Lower leg skin (tissue), 4 donors: ENCODE measurements around the gene SQSTM1. TPM values are rescaled to one million over a fixed set of nuclear protein-coding genes. Genes with fewer than 3 reads are reported as not detected.

Source experiments
- DNase-seq, 2 donors: peaks; one replicate each; pipeline ENCODE4 v3.0.0-alpha.2; 2019; ENCODE audit warnings: low spot score in 2 of 2
- H3K4me3 ChIP-seq: fragments of 200-600 bp; sonication (generic); 2 replicates; pipeline ENCODE4 v1.5.1; 2017; ENCODE audit warnings: mild to moderate bottlenecking, low read depth; ENCODE audit not compliant: poor library complexity, severe bottlenecking
- POLR2A ChIP-seq, 2 donors: fragments of 450-650 bp; IDR thresholded peaks; one replicate each; pipeline ENCODE4 v1.6.1; 2016 to 2017; ENCODE audit warnings: antibody characterized with exemption in 2 of 2, mild to moderate bottlenecking in 1 of 2, moderate library complexity in 1 of 2
- WGBS, 2 donors: methylation state at CpG; one replicate each; pipeline ENCODE4 v1.1.5; 2018; 5-methylcytosine and 5-hydroxymethylcytosine counted together
- intact Hi-C: fragments of 100-400 bp; cut with DNase I; formaldehyde crosslinking; loops from one replicate; pipeline ENCODE4 v1.15.0; 2023; ENCODE audit warnings: low total_unique reads
- microRNA counts, 2 donors: library from miRNA; unstranded; fragments of <30 nt; microRNA quantifications; one replicate each; lab custom pipeline; 2016
- microRNA-seq, 2 donors: library from miRNA; unstranded; fragments of <30 nt; microRNA quantifications; one replicate each; pipeline ENCODE4, GENCODE V29; 2016; ENCODE audit warnings: borderline replicate concordance in 2 of 2, borderline number of aligned reads in 1 of 2
- total RNA-seq, 4 donors: library from RNA; depleted of rRNA; stranded (reverse); fragments of >200 nt; gene quantifications; one replicate each; pipeline ENCODE4 v1.1.0, GENCODE V29; 2016
- TF ChIP-seq, protein P1 (sequence below), 3 donors: fragments of 450-650 bp; IDR thresholded peaks; one replicate each; pipeline ENCODE4 v1.5.1; 2016; ENCODE audit warnings: antibody characterized with exemption in 3 of 3, mild to moderate bottlenecking in 3 of 3, moderate library complexity in 2 of 3

SQSTM1 gene
- total RNA-seq, 4 donors from 2014 or later, result 263 to 508 (median 298) TPM

DNA sequence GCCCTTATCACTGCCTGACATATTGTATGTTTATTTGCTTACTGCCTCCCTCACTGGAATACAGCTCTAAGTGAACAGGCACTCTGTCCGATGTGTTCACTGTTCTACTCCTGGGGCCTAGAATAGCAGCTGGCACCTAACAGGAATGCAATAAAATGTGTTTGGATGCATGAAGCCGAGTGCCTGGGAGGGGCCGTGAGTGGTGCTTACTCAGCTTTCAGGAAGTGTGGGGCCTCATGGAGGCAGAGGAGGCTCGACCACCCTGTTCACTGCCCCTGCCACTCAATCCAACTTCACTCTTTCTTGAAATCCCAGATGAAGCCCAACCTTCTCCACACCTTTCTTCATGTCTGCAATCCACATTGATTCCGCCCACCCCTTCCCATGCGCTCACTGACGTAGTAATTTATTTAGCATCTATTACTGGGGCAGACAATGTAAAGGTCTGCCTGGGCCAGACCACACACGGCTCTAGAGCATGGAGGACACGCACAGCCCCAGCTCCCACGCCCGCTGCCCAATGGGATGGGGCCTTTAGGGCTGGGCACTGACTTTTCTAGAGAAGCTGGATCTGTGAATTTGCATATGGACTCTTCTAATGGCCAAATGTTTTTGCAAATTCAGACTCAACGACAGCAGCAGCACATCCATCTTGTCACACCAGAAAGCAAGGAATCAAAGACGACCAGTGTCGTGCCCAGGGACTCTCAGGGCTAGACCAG lies 65.6 kb downstream of the SQSTM1 start:
- no peak for TF ChIP-seq POLR2A (IDR thresholded peaks at IDR 0.05)
- TF ChIP-seq, protein P1, sequence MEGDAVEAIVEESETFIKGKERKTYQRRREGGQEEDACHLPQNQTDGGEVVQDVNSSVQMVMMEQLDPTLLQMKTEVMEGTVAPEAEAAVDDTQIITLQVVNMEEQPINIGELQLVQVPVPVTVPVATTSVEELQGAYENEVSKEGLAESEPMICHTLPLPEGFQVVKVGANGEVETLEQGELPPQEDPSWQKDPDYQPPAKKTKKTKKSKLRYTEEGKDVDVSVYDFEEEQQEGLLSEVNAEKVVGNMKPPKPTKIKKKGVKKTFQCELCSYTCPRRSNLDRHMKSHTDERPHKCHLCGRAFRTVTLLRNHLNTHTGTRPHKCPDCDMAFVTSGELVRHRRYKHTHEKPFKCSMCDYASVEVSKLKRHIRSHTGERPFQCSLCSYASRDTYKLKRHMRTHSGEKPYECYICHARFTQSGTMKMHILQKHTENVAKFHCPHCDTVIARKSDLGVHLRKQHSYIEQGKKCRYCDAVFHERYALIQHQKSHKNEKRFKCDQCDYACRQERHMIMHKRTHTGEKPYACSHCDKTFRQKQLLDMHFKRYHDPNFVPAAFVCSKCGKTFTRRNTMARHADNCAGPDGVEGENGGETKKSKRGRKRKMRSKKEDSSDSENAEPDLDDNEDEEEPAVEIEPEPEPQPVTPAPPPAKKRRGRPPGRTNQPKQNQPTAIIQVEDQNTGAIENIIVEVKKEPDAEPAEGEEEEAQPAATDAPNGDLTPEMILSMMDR (IDR thresholded peaks at IDR 0.05), result no peak
- H3K4me3 ChIP-seq, result no peak overlapping the region
- 81 to 87% methylated on average over 14 of the region's 14 CpGs for WGBS, 2 donors
- intact Hi-C loops, result no loop called here
- DNase-seq, result no peak

DNA sequence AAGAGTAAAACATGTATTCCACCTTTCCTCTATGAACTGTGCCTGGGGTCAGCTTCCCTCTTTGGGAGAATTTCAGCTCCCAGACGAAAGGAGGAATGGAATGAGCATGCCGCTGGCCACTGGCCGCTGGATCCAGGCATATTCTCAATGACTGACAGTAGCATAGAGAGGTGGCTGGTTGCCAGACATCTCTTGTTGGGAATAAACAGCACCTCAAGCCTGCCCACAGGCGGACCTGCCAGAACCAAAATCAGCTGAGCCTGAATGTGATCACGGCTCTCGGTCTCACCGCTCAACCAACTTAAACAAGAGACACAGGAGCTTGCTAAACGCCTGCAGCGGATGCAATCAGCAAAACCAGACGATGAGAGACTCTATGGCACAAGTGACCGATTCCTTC lies 66.4 kb downstream of the SQSTM1 start:
- TF ChIP-seq, protein P1 (IDR thresholded peaks at IDR 0.05), result no peak
- TF ChIP-seq POLR2A (IDR thresholded peaks at IDR 0.05), result no peak
- DNase-seq, result no peak
- 97% methylated on average over 11 of the region's 11 CpGs for WGBS, 2 donors
- intact Hi-C loops, result no loop called here
- no peak overlapping the region for H3K4me3 ChIP-seq

MicroRNAs encoded within 50 kb of the gene (microRNA counts, 767-probe panel; counts per million panel counts)
- 0 to 358 counts per million in 2 donors for microRNA hsa-miR-1229 (lab: Ali Mortazavi, UCI)

Small RNAs within 50 kb of the gene (microRNA-seq; reads per million reads assigned to microRNA genes)
- 0.57 to 1.4 reads per million in 2 donors for gene MIR1229

Other genes starting within 250 kb of the SQSTM1 start
- gene HNRNPH1, start 197.2 kb upstream of the SQSTM1 start, total RNA-seq, result 100 to 1,000 TPM; 182 to 474 (median 317) TPM
- gene CBY3, start 139.9 kb upstream of the SQSTM1 start, total RNA-seq, result not detected
- 100 to 1,000 TPM; 183 to 307 (median 253) TPM for gene CANX, start 121.9 kb upstream of the SQSTM1 start, total RNA-seq
- 10 to 100 TPM; 25.5 to 46.8 (median 31.5) TPM for gene MAML1, start 88.1 kb upstream of the SQSTM1 start, total RNA-seq
- gene LTC4S, start 26.9 kb upstream of the SQSTM1 start, total RNA-seq, result 10 to 100 TPM in 2 of 4 donors, 1 to 10 TPM in 2; 3.5 to 14.8 (median 9.6) TPM
- 100 to 1,000 TPM in 2 of 4 donors, 10 to 100 TPM in 2; 86.3 to 113 (median 101) TPM for gene MGAT4B, start 14.0 kb upstream of the SQSTM1 start, total RNA-seq
- 10 to 100 TPM; 13.7 to 44.9 (median 26.5) TPM for gene MRNIP, start 37.9 kb downstream of the SQSTM1 start, total RNA-seq
- 100 to 1,000 TPM in 2 of 4 donors, 10 to 100 TPM in 2; 71.4 to 125 (median 100) TPM for gene TBC1D9B, start 87.0 kb downstream of the SQSTM1 start, total RNA-seq